Endothelial cell of umbilical vein (primary cell): ENCODE data around the gene KIAA1549.

Source experiments
- CTCF ChIP-seq, 2 donors: IDR thresholded peaks; 1 replicate in 1 of 2; 2 replicates in 1 of 2; pipeline ENCODE4 v1.5.1; 2011; ENCODE audit warnings: low read length in 2 of 2, mild to moderate bottlenecking in 2 of 2, moderate library complexity in 2 of 2, control low read depth in 1 of 2, inconsistent platforms in 1 of 2, low read depth in 1 of 2; ENCODE audit not compliant: insufficient read depth in 1 of 2; ENCODE audit errors: extremely low read depth in 1 of 2
- EZH2 ChIP-seq: IDR thresholded peaks from 2 replicates; pipeline ENCODE4 v1.6.1; 2012; ENCODE audit warnings: borderline replicate concordance, low read depth, mild to moderate bottlenecking, moderate library complexity, low read length, inconsistent platforms; ENCODE audit not compliant: severe bottlenecking
- FOS ChIP-seq: IDR thresholded peaks from 2 replicates; pipeline ENCODE4 v1.6.1; 2011; ENCODE audit warnings: mild to moderate bottlenecking, low read length, moderate library complexity, borderline replicate concordance; ENCODE audit not compliant: insufficient read depth
- GATA2 ChIP-seq: IDR thresholded peaks from 2 replicates; pipeline ENCODE4 v1.7.0; 2011; ENCODE audit warnings: low read depth, mild to moderate bottlenecking, moderate library complexity, mixed read lengths, low read length; ENCODE audit not compliant: insufficient read length, insufficient read depth
- JUN ChIP-seq: IDR thresholded peaks from 2 replicates; pipeline ENCODE4 v1.6.1; 2011; ENCODE audit warnings: borderline replicate concordance, low read depth; ENCODE audit not compliant: insufficient read length, insufficient read depth
- MAX ChIP-seq: IDR thresholded peaks from 2 replicates; pipeline ENCODE4 v1.6.1; 2011; ENCODE audit not compliant: insufficient read depth, insufficient read length
- MYC ChIP-seq: IDR thresholded peaks from one replicate; pipeline ENCODE4 v1.6.1; 2011; ENCODE audit warnings: mild to moderate bottlenecking, low read depth, low read length
- POLR2A ChIP-seq: IDR thresholded peaks from 2 replicates; pipeline ENCODE4 v1.6.1; 2012; ENCODE audit warnings: low read depth, mild to moderate bottlenecking, control low read depth, low read length
- POLR2AphosphoS5 ChIP-seq: IDR thresholded peaks from 2 replicates; pipeline ENCODE4 v1.6.1; 2012; ENCODE audit warnings: low read depth, mild to moderate bottlenecking, control low read depth, low read length, moderate library complexity; ENCODE audit not compliant: insufficient read depth

GRCh38 chr7:138825049-138825721 is 156.0 kb downstream of the KIAA1549 start:
- TF ChIP-seq POLR2A (no peak), CTCF (IDR thresholded peaks at IDR 0.05; ENCODE audit: extremely low read depth in 1 of 2, insufficient read depth in 1 of 2, low read depth in 1 of 2, low read length in 2 of 2) (no peak), POLR2AphosphoS5 (no peak), JUN (no peak), MAX (no peak), GATA2 (no peak), EZH2 (no peak), MYC (no peak), FOS (no peak)
